Spleen (tissue), 11 donors: ENCODE results near the gene IGF1. TPM values are rescaled to one million over a fixed set of nuclear protein-coding genes. Genes with fewer than 3 reads are reported as not detected.

Source experiments
- DNase-seq: peaks from one replicate; pipeline ENCODE4 v3.0.0-alpha.2; 2020
- H3K27ac ChIP-seq, 8 donors: fragments of 200-600 bp; sonication (generic) in 7 of 8; 1 replicate in 4 of 8; 2 replicates in 4 of 8; pipeline versions ENCODE4 v1.5.0 to v1.8.0; 2016 to 2021; ENCODE audit warnings: inconsistent platforms in 4 of 8, mild to moderate bottlenecking in 4 of 8, moderate library complexity in 1 of 8
- H3K27me3 ChIP-seq, 7 donors: fragments of 200-600 bp; sonication (generic) in 6 of 7; replicated peaks in 1 of 7; 1 replicate in 4 of 7; 2 replicates in 3 of 7; pipeline versions ENCODE4 v1.5.0 to v1.8.0; 2016 to 2021; ENCODE audit warnings: inconsistent platforms in 3 of 7, mild to moderate bottlenecking in 1 of 7
- H3K36me3 ChIP-seq, 6 donors: fragments of 200-600 bp; sonication (generic) in 5 of 6; 1 replicate in 4 of 6; 2 replicates in 2 of 6; pipeline versions ENCODE4 v1.5.0 to v1.8.0; 2016 to 2021; ENCODE audit warnings: inconsistent platforms in 2 of 6
- H3K4me1 ChIP-seq, 6 donors: fragments of 200-600 bp; sonication (generic) in 5 of 6; 1 replicate in 3 of 6; 2 replicates in 3 of 6; pipeline versions ENCODE4 v1.5.0 to v1.8.0; 2016 to 2021; ENCODE audit warnings: inconsistent platforms in 3 of 6
- H3K4me3 ChIP-seq, 8 donors: fragments of 200-600 bp; sonication (generic) in 7 of 8; 1 replicate in 4 of 8; 2 replicates in 4 of 8; pipeline versions ENCODE4 v1.5.0 to v1.8.0; 2016 to 2021; ENCODE audit warnings: inconsistent platforms in 4 of 8, mild to moderate bottlenecking in 4 of 8, moderate library complexity in 2 of 8
- H3K9me3 ChIP-seq, 8 donors: fragments of 200-600 bp; sonication (generic) in 7 of 8; 1 replicate in 4 of 8; 2 replicates in 4 of 8; pipeline versions ENCODE4 v1.5.0 to v1.8.0; 2016 to 2021; ENCODE audit warnings: inconsistent platforms in 4 of 8
- CTCF ChIP-seq, 11 experiments: fragments of 200-600 bp in 7 of 11; fragments of 450-650 bp in 4 of 11; sonication (generic) in 4 of 11; IDR thresholded peaks in 8 of 11; conservative IDR thresholded peaks in 3 of 11; 1 replicate in 7 of 11; 2 replicates in 4 of 11; pipeline versions ENCODE4 v1.4.0 to v1.8.0; 2016 to 2021; ENCODE audit warnings: antibody characterized with exemption in 11 of 11, inconsistent platforms in 4 of 11, mild to moderate bottlenecking in 1 of 11
- POLR2A ChIP-seq, 3 donors: fragments of 450-650 bp; IDR thresholded peaks; one replicate each; pipeline ENCODE4 v1.5.1; 2017; ENCODE audit warnings: antibody characterized with exemption in 3 of 3, mild to moderate bottlenecking in 1 of 3
- POLR2AphosphoS5 ChIP-seq, 3 donors: sonication (generic); formaldehyde crosslinking; IDR thresholded peaks; one replicate each; pipeline ENCODE4 v1.5.1; 2017; ENCODE audit warnings: antibody characterized with exemption in 3 of 3
- WGBS, 5 donors: extraction: QIAGEN DNeasy Blood & Tissue Kit in 3 of 5; methylation state at CpG; one replicate each; pipeline versions ENCODE4 v1.1.5 to v1.1.7; 2013 to 2018; 5-methylcytosine and 5-hydroxymethylcytosine counted together
- intact Hi-C: fragments of 100-400 bp; cut with DNase I; formaldehyde crosslinking; loops from one replicate; pipeline ENCODE4 v1.15.0; 2023; ENCODE audit warnings: low total_unique reads
- polyA plus RNA-seq, 3 donors: library from polyadenylated mRNA; stranded (reverse); fragments of 200-250 nt; gene quantifications; one replicate each; pipeline ENCODE4 v1.2.1, GENCODE V29; 2013
- total RNA-seq, 7 donors: library from RNA; depleted of rRNA in 3 of 7; stranded (reverse); fragments of >200 nt in 3 of 7; fragmentation: NEBNext Ultra II Directional in 4 of 7; extraction: Animal tissue kit (Norgen Biotek cat#: 25700) in 4 of 7; gene quantifications; one replicate each; pipeline versions ENCODE4 v1.1.0 to v1.2.1, GENCODE V29; 2016 to 2021
- donor health status: healthy with polysubstance abuse.
- donor health status: DM: no; HTN: no; CAD: no; lungs with moderate emphysema.
- donor health status: DM: no; HTN: no; CAD: no.
- donor health status: Bipolar disorder and iron deficiency.
- donor health status: healthy.
- donor health status: DM: no; HTN: no; CAD: no.
- donor health status: DM: yes; HTN: yes; CAD: no.

Gene IGF1
- total and polyA plus RNA-seq, 10 donors: 1.5 to 19.7 (median 11.3) TPM

- TF ChIP-seq POLR2AphosphoS5 (IDR thresholded peaks at IDR 0.05) (no peak), CTCF (IDR thresholded peaks at IDR 0.05 in 8 of 11, conservative IDR thresholded peaks at IDR 0.05 in 3 of 11) (no peak), POLR2A (IDR thresholded peaks at IDR 0.05) (no peak)
- 53 to 92% (median 85%) methylated on average over 1 of the region's 1 CpG for WGBS, 5 donors
- H3K9me3 ChIP-seq: no peaks in the 10 kb centered on the region
- intact Hi-C loops: no loop called here
- H3K4me3 ChIP-seq: no peak overlapping the region
- H3K27ac ChIP-seq: no peak overlapping the region
- no peaks in the 10 kb centered on the region for H3K27me3 ChIP-seq
- DNase-seq: no peak
- no peaks in the 10 kb centered on the region for H3K36me3 ChIP-seq
- no peaks in the 10 kb centered on the region for H3K4me1 ChIP-seq
These were observed 80.7 kb downstream of the IGF1 start for GRCh38 chr12:102399653-102400052.

- no peak for DNase-seq
- 85 to 91% (median 90%) methylated on average over 2 of the region's 2 CpGs for WGBS, 5 donors
- no peaks in the 10 kb centered on the region for H3K9me3 ChIP-seq
- no peaks in the 10 kb centered on the region for H3K4me1 ChIP-seq
- H3K27me3 ChIP-seq: no peaks in the 10 kb centered on the region
- H3K27ac ChIP-seq: no peak overlapping the region
- H3K4me3 ChIP-seq: no peak overlapping the region
- no peaks in the 10 kb centered on the region for H3K36me3 ChIP-seq
- intact Hi-C loops: no loop called here
- TF ChIP-seq POLR2AphosphoS5 (IDR thresholded peaks at IDR 0.05): no peak
- no peak for TF ChIP-seq CTCF (IDR thresholded peaks at IDR 0.05 in 8 of 11, conservative IDR thresholded peaks at IDR 0.05 in 3 of 11)
These were observed 84.1 kb downstream of the IGF1 start for GRCh38 chr12:102396276-102396675.

- DNase-seq: no peak
- H3K9me3 ChIP-seq: no peaks in the 10 kb centered on the region
- H3K4me1 ChIP-seq: no peaks in the 10 kb centered on the region
- TF ChIP-seq CTCF (IDR thresholded peaks at IDR 0.05 in 8 of 11, conservative IDR thresholded peaks at IDR 0.05 in 3 of 11) (no peak), POLR2AphosphoS5 (IDR thresholded peaks at IDR 0.05) (no peak), POLR2A (IDR thresholded peaks at IDR 0.05) (no peak)
- H3K36me3 ChIP-seq: no peaks in the 10 kb centered on the region
- 76 to 86% (median 81%) methylated on average over 1 of the region's 1 CpG for WGBS, 5 donors
- H3K4me3 ChIP-seq: no peak overlapping the region
- no peaks in the 10 kb centered on the region for H3K27me3 ChIP-seq
- intact Hi-C loops: no loop called here
- no peak overlapping the region for H3K27ac ChIP-seq
These were observed 86.2 kb downstream of the IGF1 start for GRCh38 chr12:102394200-102394599.

- Histone ChIP-seq H3K27me3 (no peaks in the 10 kb centered on the region), H3K9me3 (peaks cover 0 to 5% (median 0%) of the 10 kb centered on the region in 8 donors)
These were observed 90.3 kb downstream of the IGF1 start for GRCh38 chr12:102390068-102390467.

More at GRCh38 chr12:102390068-102390467, 90.3 kb downstream of the IGF1 start:
- DNase-seq: no peak
- no peaks in the 10 kb centered on the region for H3K36me3 ChIP-seq
- H3K4me1 ChIP-seq: no peaks in the 10 kb centered on the region
- no peak overlapping the region for H3K27ac ChIP-seq
- H3K4me3 ChIP-seq: no peak overlapping the region
- WGBS, 5 donors: 80 to 90% (median 84%) methylated on average over 4 of the region's 4 CpGs
- intact Hi-C loops: no loop called here
- TF ChIP-seq POLR2A (IDR thresholded peaks at IDR 0.05) (no peak), POLR2AphosphoS5 (IDR thresholded peaks at IDR 0.05) (no peak), CTCF (IDR thresholded peaks at IDR 0.05 in 8 of 11, conservative IDR thresholded peaks at IDR 0.05 in 3 of 11) (no peak)
